ENCODE data around the gene PIK3C2G. TPM values are rescaled to one million over a fixed set of nuclear protein-coding genes. Genes with fewer than 3 reads are reported as not detected.

PIK3C2G gene
- not detected for total RNA-seq
- not detected for polyA plus RNA-seq (2013, experiment 1 of 2)
- polyA plus RNA-seq (2013, experiment 2 of 2), result not detected
- long read RNA-seq, experiment 1, result 0 reads
- long read RNA-seq, experiment 2, result 0 reads
- long read RNA-seq, experiment 3, partial matches to known transcripts, result 0 of 1 reads
- long read RNA-seq, experiment 3, other reads (novel, unspliced or antisense), result 1 of 1 reads
- long read RNA-seq, experiment 4, result 0 reads

DNA sequence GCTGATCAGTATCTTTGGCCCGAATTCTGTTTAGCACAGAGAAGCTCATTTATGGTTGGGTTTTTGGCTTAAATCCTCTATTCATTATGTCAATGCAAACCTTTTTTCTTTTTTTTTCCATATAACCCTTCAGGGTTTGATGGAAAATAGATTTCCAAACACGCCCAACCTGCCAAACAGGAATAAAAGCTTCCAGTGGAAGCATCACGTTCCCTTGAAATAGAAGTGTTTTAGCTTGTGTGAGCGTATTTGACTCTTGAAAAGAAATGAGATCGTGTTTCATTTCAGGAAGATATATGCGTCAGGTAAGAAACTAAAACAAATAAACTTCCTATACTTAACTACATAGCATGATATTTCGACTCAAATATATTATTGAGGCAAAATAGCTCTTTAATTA lies at the start of gene PIK3C2G:
Gene PIK3C2G, plus strand, starts transcription at position 246 of the 400 bp plus-strand sequence. CDS start 20,564 bp downstream, outside the sequence.
- Mint-ChIP-seq H3K27ac (peak within 1 kb of the TSS; percentile 16), H3K27me3 (ENCODE audit: insufficient read depth) (no peaks in the 10 kb centered on the region)

GRCh38 chr12:18217966-18218365 lies 43.4 kb upstream of the PIK3C2G start:
- no peak for DNase-seq
- H3K4me1 Mint-ChIP-seq, result peaks cover 2% of the 10 kb centered on the region
- H3K27ac Mint-ChIP-seq, result no peak overlapping the region
- no peaks in the 10 kb centered on the region for H3K36me3 ChIP-seq (ENCODE audit: control insufficient read depth, insufficient read depth, low read length)
- no peak for TF ChIP-seq CTCF (conservative IDR thresholded peaks at IDR 0.05)
- H3K9me3 Mint-ChIP-seq, result no peaks in the 10 kb centered on the region
- no peak overlapping the region for H3K27ac ChIP-seq (ENCODE audit: low read depth, low read length)
- H3K36me3 Mint-ChIP-seq (ENCODE audit: low read depth), result no peaks in the 10 kb centered on the region
- no peaks in the 10 kb centered on the region for H3K4me1 ChIP-seq (ENCODE audit: control insufficient read depth, insufficient read depth, low read length)
- no peaks in the 10 kb centered on the region for H3K9me3 ChIP-seq (ENCODE audit: control insufficient read depth, low read length)
- WGBS, 2 experiments (ENCODE audit: insufficient coverage in 1 of 2, insufficient read length in 1 of 2), result 86 to 92% methylated on average over 1 of the region's 1 CpG
- no peaks in the 10 kb centered on the region for H3K27me3 ChIP-seq (ENCODE audit: control insufficient read depth, insufficient read depth, low read length, poor library complexity, severe bottlenecking)
- no peak overlapping the region for H3K9ac ChIP-seq (ENCODE audit: extremely low read depth, low read length, poor library complexity, severe bottlenecking)
- no peaks in the 10 kb centered on the region for H3K27me3 Mint-ChIP-seq (ENCODE audit: insufficient read depth)
- no peak overlapping the region for H3K4me3 ChIP-seq (ENCODE audit: low read length)
- no peak overlapping the region for H3K4me3 Mint-ChIP-seq

More for the DNA sequence above, at the start of gene PIK3C2G:
- H3K4me1 Mint-ChIP-seq, result peaks cover 8% of the 10 kb centered on the region
- WGBS, 2 experiments (ENCODE audit: insufficient coverage in 1 of 2, insufficient read length in 1 of 2), result 96 to 100% methylated on average over 1 to 6 of the region's 7 CpGs
- no peak within 1 kb of the TSS for H3K4me3 Mint-ChIP-seq
- no peaks in the 10 kb centered on the region for H3K36me3 ChIP-seq (ENCODE audit: control insufficient read depth, insufficient read depth, low read length)
- H3K36me3 Mint-ChIP-seq (ENCODE audit: low read depth), result no peaks in the 10 kb centered on the region
- no peak within 1 kb of the TSS for H3K4me3 ChIP-seq (ENCODE audit: low read length)
- no peak for DNase-seq
- H3K9me3 Mint-ChIP-seq, result no peaks in the 10 kb centered on the region
- no peak for TF ChIP-seq CTCF (conservative IDR thresholded peaks at IDR 0.05)
- H3K4me1 ChIP-seq (ENCODE audit: control insufficient read depth, insufficient read depth, low read length), result no peaks in the 10 kb centered on the region
- no peak within 1 kb of the TSS for H3K9ac ChIP-seq (ENCODE audit: extremely low read depth, low read length, poor library complexity, severe bottlenecking)
- no peaks in the 10 kb centered on the region for H3K9me3 ChIP-seq (ENCODE audit: control insufficient read depth, low read length)
- H3K27ac ChIP-seq (ENCODE audit: low read depth, low read length), result no peak within 1 kb of the TSS
- H3K27me3 ChIP-seq (ENCODE audit: control insufficient read depth, insufficient read depth, low read length, poor library complexity, severe bottlenecking), result no peaks in the 10 kb centered on the region

DNA sequence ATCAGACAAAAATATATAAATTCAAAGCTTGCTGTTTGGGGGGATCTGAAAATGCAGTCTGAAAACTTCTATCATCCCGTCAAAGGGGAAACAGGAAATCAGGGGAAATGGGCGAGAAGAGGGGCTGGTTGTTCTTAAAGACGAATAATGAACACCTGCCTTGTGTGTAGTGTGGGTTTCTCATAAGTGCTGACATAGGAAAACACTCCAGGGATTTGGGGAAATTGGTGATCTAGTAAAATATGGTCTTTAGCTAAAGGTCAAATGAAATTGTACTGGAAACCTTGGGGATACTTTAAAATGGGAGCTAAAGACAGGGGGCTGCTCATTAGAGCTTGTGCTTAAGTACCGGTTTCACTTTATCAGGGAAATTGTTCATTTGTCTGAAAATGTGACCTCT lies 39.6 kb upstream of the PIK3C2G start:
- no peak for DNase-seq
- H3K9ac ChIP-seq (ENCODE audit: extremely low read depth, low read length, poor library complexity, severe bottlenecking), result no peak overlapping the region
- H3K9me3 Mint-ChIP-seq, result peaks cover 6% of the 10 kb centered on the region
- H3K36me3 ChIP-seq (ENCODE audit: control insufficient read depth, insufficient read depth, low read length), result no peaks in the 10 kb centered on the region
- 94 to 95% methylated on average over 2 to 4 of the region's 4 CpGs for WGBS, 2 experiments (ENCODE audit: insufficient coverage in 1 of 2, insufficient read length in 1 of 2)
- no peak for TF ChIP-seq CTCF (conservative IDR thresholded peaks at IDR 0.05)
- no peak overlapping the region for H3K4me3 ChIP-seq (ENCODE audit: low read length)
- no peaks in the 10 kb centered on the region for H3K36me3 Mint-ChIP-seq (ENCODE audit: low read depth)
- H3K27me3 Mint-ChIP-seq (ENCODE audit: insufficient read depth), result no peaks in the 10 kb centered on the region
- no peaks in the 10 kb centered on the region for H3K9me3 ChIP-seq (ENCODE audit: control insufficient read depth, low read length)
- H3K27ac Mint-ChIP-seq, result no peak overlapping the region
- H3K4me1 ChIP-seq (ENCODE audit: control insufficient read depth, insufficient read depth, low read length), result no peaks in the 10 kb centered on the region
- H3K4me3 Mint-ChIP-seq, result no peak overlapping the region
- no peaks in the 10 kb centered on the region for H3K27me3 ChIP-seq (ENCODE audit: control insufficient read depth, insufficient read depth, low read length, poor library complexity, severe bottlenecking)
- no peak overlapping the region for H3K27ac ChIP-seq (ENCODE audit: low read depth, low read length)
- H3K4me1 Mint-ChIP-seq, result peaks cover 11% of the 10 kb centered on the region
